ENCODE results near the gene KNDC1. TPM values are rescaled to one million over a fixed set of nuclear protein-coding genes. Genes with fewer than 3 reads are reported as not detected.

KNDC1 gene
- total and polyA plus RNA-seq, 2 donors (not counting 1 experiment from before 2014, with no cell fraction given) = 0.17 to 0.45 TPM

GRCh38 chr10:133144771-133145170 lies 15.2 kb upstream of the KNDC1 start:
- DNase-seq = no peak
- Histone ChIP-seq H3K27ac (ENCODE audit: low read length in 2 of 2) (no peak overlapping the region), H3K4me3 (ENCODE audit: control extremely low read depth in 1 of 5, extremely low read depth in 1 of 5, insufficient read depth in 1 of 5, low read depth in 2 of 5, low read length in 4 of 5) (no peak overlapping the region), H3K79me2 (ENCODE audit: control insufficient read depth, insufficient read depth, low read length) (no peaks in the 10 kb centered on the region), H3K4me2 (replicated peaks; ENCODE audit: low read depth, low read length, poor library complexity, severe bottlenecking) (no peak overlapping the region), H2AFZ (ENCODE audit: insufficient read depth, low read depth, low read length, poor library complexity, severe bottlenecking) (no peak overlapping the region), H4K20me1 (ENCODE audit: control insufficient read depth, insufficient read depth, low read length, poor library complexity, severe bottlenecking) (no peaks in the 10 kb centered on the region), H3K9ac (ENCODE audit: low read length) (no peak overlapping the region), H3K27me3 (replicated peaks in 1 of 4; ENCODE audit: control extremely low read depth in 1 of 4, control insufficient read depth in 3 of 4, insufficient read depth in 4 of 4, low read length in 3 of 4) (peaks cover 0 to 20% (median 4%) of the 10 kb centered on the region in 4 experiments), H3K36me3 (replicated peaks in 1 of 2; ENCODE audit: control extremely low read depth in 1 of 2, control insufficient read depth in 1 of 2, extremely low read depth in 1 of 2, insufficient read depth in 2 of 2, low read length in 1 of 2) (no peaks in the 10 kb centered on the region), H3K9me3 (ENCODE audit: control extremely low read depth in 1 of 3, control insufficient read depth in 2 of 3, insufficient read depth in 1 of 3, low read length in 2 of 3) (peaks cover 0 to 4% (median 1%) of the 10 kb centered on the region in 3 donors), H3K4me1 (ENCODE audit: control insufficient read depth in 2 of 2, insufficient read depth in 2 of 2, low read length in 2 of 2) (no peaks in the 10 kb centered on the region)
- H3K4me1 Mint-ChIP-seq = peaks cover 6% of the 10 kb centered on the region
- ChIA-PET CTCF (interaction anchor here (1.8 to 2.2 kb wide), 2 partner anchors 113 to 170 kb away, joined by 5 to 9 read pairs; no protein-coding TSS in a partner anchor), POLR2A (no interaction called here)
- H3K27ac Mint-ChIP-seq = no peak overlapping the region
- TF ChIP-seq EZH2 (IDR thresholded peaks at IDR 0.05; ENCODE audit: borderline replicate concordance, insufficient read depth, low read depth, low read length, poor library complexity, severe bottlenecking) (no peak), CTCF (IDR thresholded peaks at IDR 0.05) (no peak)
- H3K27me3 Mint-ChIP-seq = peaks cover 50% of the 10 kb centered on the region
- H3K9me3 Mint-ChIP-seq (ENCODE audit: insufficient read depth) = peaks cover 4% of the 10 kb centered on the region
- intact Hi-C loops (cut with micrococcal nuclease) = loop anchor here (10.0 kb wide), 1 partner anchor 130 kb away; the partner anchor contains the start of gene ADAM8
- no peak for ATAC-seq (ENCODE audit: low read depth)
- WGBS (ENCODE audit: insufficient coverage) = 95% methylated on average over 4 of the region's 7 CpGs
- no peak overlapping the region for H3K4me3 Mint-ChIP-seq

GRCh38 chr10:133150226-133150625 lies 9.8 kb upstream of the KNDC1 start:
- no peaks in the 10 kb centered on the region for H3K4me1 ChIP-seq (ENCODE audit: control insufficient read depth in 2 of 2, insufficient read depth in 2 of 2, low read length in 2 of 2)

More at GRCh38 chr10:133150226-133150625, 9.8 kb upstream of the KNDC1 start:
- Mint-ChIP-seq H3K9me3 (ENCODE audit: insufficient read depth) (peaks cover 4% of the 10 kb centered on the region), H3K27ac (no peak overlapping the region), H3K27me3 (peaks cover 48% of the 10 kb centered on the region), H3K4me3 (no peak overlapping the region), H3K4me1 (no peaks in the 10 kb centered on the region)
- no peaks in the 10 kb centered on the region for H4K20me1 ChIP-seq (ENCODE audit: control insufficient read depth, insufficient read depth, low read length, poor library complexity, severe bottlenecking)
- no peak overlapping the region for H3K27ac ChIP-seq (ENCODE audit: low read length in 2 of 2)
- no peak for TF ChIP-seq CTCF (IDR thresholded peaks at IDR 0.05)
- no peak overlapping the region for H3K9ac ChIP-seq (ENCODE audit: low read length)
- no CpG with 5 or more reads among the region's 8 CpGs for WGBS (ENCODE audit: insufficient coverage)
- peaks cover 1 to 10% (median 4%) of the 10 kb centered on the region in 3 donors for H3K9me3 ChIP-seq (ENCODE audit: control extremely low read depth in 1 of 3, control insufficient read depth in 2 of 3, insufficient read depth in 1 of 3, low read length in 2 of 3)
- ATAC-seq (ENCODE audit: low read depth) (no peak), DNase-seq (no peak)
- H3K36me3 ChIP-seq (replicated peaks in 1 of 2; ENCODE audit: control extremely low read depth in 1 of 2, control insufficient read depth in 1 of 2, extremely low read depth in 1 of 2, insufficient read depth in 2 of 2, low read length in 1 of 2) = no peaks in the 10 kb centered on the region
- H3K4me3 ChIP-seq (ENCODE audit: control extremely low read depth in 1 of 5, extremely low read depth in 1 of 5, insufficient read depth in 1 of 5, low read depth in 2 of 5, low read length in 4 of 5) = no peak overlapping the region
- POLR2A ChIA-PET = no interaction called here
- intact Hi-C loops (cut with micrococcal nuclease) = no loop called here
- no peak overlapping the region for H3K4me2 ChIP-seq (replicated peaks; ENCODE audit: low read depth, low read length, poor library complexity, severe bottlenecking)
- H2AFZ ChIP-seq (ENCODE audit: insufficient read depth, low read depth, low read length, poor library complexity, severe bottlenecking) = no peak overlapping the region
- CTCF ChIA-PET = interaction anchor here (1.0 kb wide), 1 partner anchor 114 kb away, joined by 3 read pairs; no protein-coding TSS in a partner anchor
- no peaks in the 10 kb centered on the region for H3K79me2 ChIP-seq (ENCODE audit: control insufficient read depth, insufficient read depth, low read length)
- peaks cover 0 to 7% (median 4%) of the 10 kb centered on the region in 4 experiments for H3K27me3 ChIP-seq (replicated peaks in 1 of 4; ENCODE audit: control extremely low read depth in 1 of 4, control insufficient read depth in 3 of 4, insufficient read depth in 4 of 4, low read length in 3 of 4)
